HL-60 (cell line): Measurements from ENCODE around the gene WDR90.

Experiments
- CTCF ChIP-seq: IDR thresholded peaks from one replicate; pipeline ENCODE4 v1.5.1; 2011; ENCODE audit warnings: low read length, control low read depth, inconsistent platforms; ENCODE audit not compliant: insufficient read depth
- GABPA ChIP-seq: IDR thresholded peaks from 2 replicates; pipeline ENCODE4 v1.6.1; 2012; ENCODE audit warnings: low read depth
- POLR2AphosphoS5 ChIP-seq: IDR thresholded peaks from 2 replicates; pipeline ENCODE4 v1.6.1; 2012; ENCODE audit warnings: low read depth
- SPI1 ChIP-seq: IDR thresholded peaks from 2 replicates; pipeline ENCODE4 v1.6.1; 2012; ENCODE audit warnings: low read depth, mild to moderate bottlenecking, borderline replicate concordance

GRCh38 chr16:711548-712320 is 62.6 kb downstream of the WDR90 start:
- TF ChIP-seq CTCF, result peak; percentile 59
- TF ChIP-seq POLR2AphosphoS5, result no peak
- TF ChIP-seq GABPA, result no peak
- no peak for TF ChIP-seq SPI1
